Prostate gland (tissue), 2 donors: Measurements from ENCODE around the gene SIGLEC15.

Experiments used
- POLR2A ChIP-seq: fragments of 450-650 bp; IDR thresholded peaks from one replicate; pipeline ENCODE4 v1.6.1; 2016; ENCODE audit warnings: antibody characterized with exemption, mild to moderate bottlenecking
- POLR2AphosphoS5 ChIP-seq: sonication (generic); formaldehyde crosslinking; IDR thresholded peaks from one replicate; pipeline ENCODE4 v1.6.1; 2017; ENCODE audit warnings: antibody characterized with exemption
- TF ChIP-seq, protein P1 (sequence below), 4 experiments: fragments of 200-600 bp in 2 of 4; fragments of 450-650 bp in 2 of 4; sonication (generic) in 2 of 4; IDR thresholded peaks; 1 replicate in 3 of 4; 2 replicates in 1 of 4; pipeline ENCODE4 v1.5.1; 2016 to 2019; ENCODE audit warnings: antibody characterized with exemption in 4 of 4, mild to moderate bottlenecking in 2 of 4, moderate library complexity in 2 of 4

DNA sequence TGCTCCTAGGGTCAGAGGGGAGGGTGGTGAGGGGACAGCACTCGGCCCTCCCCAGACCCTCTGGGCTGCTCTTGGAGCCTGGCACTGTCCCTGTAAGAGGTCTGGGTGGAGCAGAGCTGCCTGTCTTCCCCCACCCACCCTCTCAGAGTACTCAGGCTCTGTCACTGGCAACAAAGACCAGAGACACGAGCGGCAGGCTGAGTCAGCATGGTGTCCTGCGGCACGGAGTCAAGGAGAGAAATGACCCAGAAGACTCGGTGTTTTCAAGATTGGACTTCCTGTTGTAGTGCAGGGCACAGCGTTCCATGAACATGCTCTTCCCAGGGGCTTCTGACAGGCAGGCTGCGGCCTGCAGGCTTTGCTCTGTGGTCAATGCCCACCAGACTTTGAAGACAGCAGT lies 19.9 kb downstream of the SIGLEC15 start:
- TF ChIP-seq POLR2A (no peak), POLR2AphosphoS5 (no peak)
- TF ChIP-seq, protein P1, sequence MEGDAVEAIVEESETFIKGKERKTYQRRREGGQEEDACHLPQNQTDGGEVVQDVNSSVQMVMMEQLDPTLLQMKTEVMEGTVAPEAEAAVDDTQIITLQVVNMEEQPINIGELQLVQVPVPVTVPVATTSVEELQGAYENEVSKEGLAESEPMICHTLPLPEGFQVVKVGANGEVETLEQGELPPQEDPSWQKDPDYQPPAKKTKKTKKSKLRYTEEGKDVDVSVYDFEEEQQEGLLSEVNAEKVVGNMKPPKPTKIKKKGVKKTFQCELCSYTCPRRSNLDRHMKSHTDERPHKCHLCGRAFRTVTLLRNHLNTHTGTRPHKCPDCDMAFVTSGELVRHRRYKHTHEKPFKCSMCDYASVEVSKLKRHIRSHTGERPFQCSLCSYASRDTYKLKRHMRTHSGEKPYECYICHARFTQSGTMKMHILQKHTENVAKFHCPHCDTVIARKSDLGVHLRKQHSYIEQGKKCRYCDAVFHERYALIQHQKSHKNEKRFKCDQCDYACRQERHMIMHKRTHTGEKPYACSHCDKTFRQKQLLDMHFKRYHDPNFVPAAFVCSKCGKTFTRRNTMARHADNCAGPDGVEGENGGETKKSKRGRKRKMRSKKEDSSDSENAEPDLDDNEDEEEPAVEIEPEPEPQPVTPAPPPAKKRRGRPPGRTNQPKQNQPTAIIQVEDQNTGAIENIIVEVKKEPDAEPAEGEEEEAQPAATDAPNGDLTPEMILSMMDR (IDR thresholded peaks at IDR 0.05): no peak
